Peyer's patch (tissue), 4 donors: ENCODE data around the gene PDXK. TPM values are rescaled to one million over a fixed set of nuclear protein-coding genes. Genes with fewer than 3 reads are reported as not detected.

Experiments used
- DNase-seq, 3 donors: peaks; one replicate each; pipeline ENCODE4 v3.0.0-alpha.2; 2017 to 2019
- H3K27ac ChIP-seq, 4 donors: fragments of 200-600 bp; sonication (generic); one replicate each; pipeline ENCODE4 v1.5.1; 2016 to 2019
- H3K27me3 ChIP-seq, 2 donors: fragments of 200-600 bp; sonication (generic); one replicate each; pipeline ENCODE4 v1.5.1; 2019
- H3K36me3 ChIP-seq, 3 donors: fragments of 200-600 bp; sonication (generic); one replicate each; pipeline ENCODE4 v1.5.1; 2016 to 2019
- H3K4me1 ChIP-seq, 4 donors: fragments of 200-600 bp; sonication (generic); one replicate each; pipeline ENCODE4 v1.5.1; 2016 to 2019
- H3K4me3 ChIP-seq, 4 donors: fragments of 200-600 bp; sonication (generic); 1 replicate in 3 of 4; 2 replicates in 1 of 4; pipeline ENCODE4 v1.5.1; 2016 to 2019; ENCODE audit warnings: mild to moderate bottlenecking in 1 of 4
- H3K9me3 ChIP-seq, 4 donors: fragments of 200-600 bp; sonication (generic); one replicate each; pipeline ENCODE4 v1.5.1; 2016 to 2019; ENCODE audit warnings: mild to moderate bottlenecking in 1 of 4
- POLR2A ChIP-seq, 2 donors: fragments of 450-650 bp; IDR thresholded peaks; one replicate each; pipeline ENCODE4 v1.5.1; 2017; ENCODE audit warnings: antibody characterized with exemption in 2 of 2, mild to moderate bottlenecking in 2 of 2, moderate library complexity in 2 of 2
- total RNA-seq, 4 donors: library from RNA; depleted of rRNA; stranded (reverse); fragments of >200 nt; gene quantifications; one replicate each; pipeline ENCODE4 v1.1.0, GENCODE V29; 2016
- TF ChIP-seq, protein P1 (sequence below), 6 experiments: fragments of 450-650 bp in 4 of 6; fragments of 200-600 bp in 2 of 6; sonication (generic) in 1 of 6; IDR thresholded peaks; one replicate each; pipeline ENCODE4 v1.5.1; 2017 to 2019; ENCODE audit warnings: antibody characterized with exemption in 6 of 6, mild to moderate bottlenecking in 3 of 6, moderate library complexity in 1 of 6

The PDXK gene
- total RNA-seq, 4 donors from 2014 or later = 83.3 to 206 (median 152) TPM

DNA sequence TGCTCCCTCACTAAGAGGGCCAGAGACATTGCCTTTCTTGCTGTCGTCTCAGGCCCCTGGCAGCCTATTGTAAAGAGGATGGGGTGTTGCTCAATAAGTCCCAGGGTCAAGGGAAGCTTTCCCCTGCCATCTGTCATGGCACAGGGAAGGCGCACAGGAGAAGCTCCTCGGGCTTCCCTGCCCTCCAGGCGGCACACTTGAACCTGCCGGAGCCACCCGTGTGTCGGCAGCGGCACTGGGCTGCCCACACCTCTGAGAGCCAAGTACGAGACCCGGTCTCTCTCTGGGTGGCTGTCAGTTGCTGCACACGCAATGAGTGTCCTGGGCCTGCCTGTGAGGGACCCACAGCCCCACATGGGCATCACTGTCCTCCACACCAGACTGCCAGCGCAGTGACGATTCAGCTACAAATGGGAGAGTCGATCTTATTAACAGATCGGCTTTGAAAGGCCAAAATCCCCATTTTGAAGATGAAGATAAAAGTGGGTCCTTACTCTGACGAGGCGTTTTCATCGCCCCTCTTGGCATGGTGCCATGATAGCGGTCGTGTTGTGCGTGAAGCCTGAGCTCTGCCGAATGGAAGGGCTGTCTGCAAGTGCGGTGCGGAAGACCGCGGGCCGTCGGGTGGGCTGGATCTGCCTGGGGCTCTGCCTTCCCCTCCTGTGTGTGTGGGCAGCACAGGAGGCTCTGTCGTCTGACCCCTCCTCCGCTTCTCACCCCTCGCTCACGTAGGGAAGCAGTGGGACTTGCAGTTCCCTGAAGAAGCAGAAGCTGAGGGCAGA, 29.2 kb upstream of the PDXK start:
- peaks cover 0 to 99% (median 2%) of the 10 kb centered on the region in 3 donors for H3K36me3 ChIP-seq

GRCh38 chr21:43690346-43690745, 28.6 kb upstream of the PDXK start:
- DNase-seq = no peak
- TF ChIP-seq, protein P1, sequence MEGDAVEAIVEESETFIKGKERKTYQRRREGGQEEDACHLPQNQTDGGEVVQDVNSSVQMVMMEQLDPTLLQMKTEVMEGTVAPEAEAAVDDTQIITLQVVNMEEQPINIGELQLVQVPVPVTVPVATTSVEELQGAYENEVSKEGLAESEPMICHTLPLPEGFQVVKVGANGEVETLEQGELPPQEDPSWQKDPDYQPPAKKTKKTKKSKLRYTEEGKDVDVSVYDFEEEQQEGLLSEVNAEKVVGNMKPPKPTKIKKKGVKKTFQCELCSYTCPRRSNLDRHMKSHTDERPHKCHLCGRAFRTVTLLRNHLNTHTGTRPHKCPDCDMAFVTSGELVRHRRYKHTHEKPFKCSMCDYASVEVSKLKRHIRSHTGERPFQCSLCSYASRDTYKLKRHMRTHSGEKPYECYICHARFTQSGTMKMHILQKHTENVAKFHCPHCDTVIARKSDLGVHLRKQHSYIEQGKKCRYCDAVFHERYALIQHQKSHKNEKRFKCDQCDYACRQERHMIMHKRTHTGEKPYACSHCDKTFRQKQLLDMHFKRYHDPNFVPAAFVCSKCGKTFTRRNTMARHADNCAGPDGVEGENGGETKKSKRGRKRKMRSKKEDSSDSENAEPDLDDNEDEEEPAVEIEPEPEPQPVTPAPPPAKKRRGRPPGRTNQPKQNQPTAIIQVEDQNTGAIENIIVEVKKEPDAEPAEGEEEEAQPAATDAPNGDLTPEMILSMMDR (IDR thresholded peaks at IDR 0.05) = no peak
- TF ChIP-seq POLR2A (IDR thresholded peaks at IDR 0.05) = no peak
- no peak overlapping the region for H3K4me3 ChIP-seq
- no peaks in the 10 kb centered on the region for H3K4me1 ChIP-seq
- H3K27ac ChIP-seq = no peak overlapping the region
- no peaks in the 10 kb centered on the region for H3K9me3 ChIP-seq
- no peaks in the 10 kb centered on the region for H3K27me3 ChIP-seq
- peaks cover 0 to 94% (median 2%) of the 10 kb centered on the region in 3 donors for H3K36me3 ChIP-seq

More for the DNA sequence above, 29.2 kb upstream of the PDXK start:
- TF ChIP-seq, protein P1 (IDR thresholded peaks at IDR 0.05) = no peak
- TF ChIP-seq POLR2A (IDR thresholded peaks at IDR 0.05) = no peak
- DNase-seq = no peak
- Histone ChIP-seq H3K4me1 (no peaks in the 10 kb centered on the region), H3K27me3 (no peaks in the 10 kb centered on the region), H3K4me3 (no peak overlapping the region), H3K27ac (no peak overlapping the region), H3K9me3 (no peaks in the 10 kb centered on the region)

DNA sequence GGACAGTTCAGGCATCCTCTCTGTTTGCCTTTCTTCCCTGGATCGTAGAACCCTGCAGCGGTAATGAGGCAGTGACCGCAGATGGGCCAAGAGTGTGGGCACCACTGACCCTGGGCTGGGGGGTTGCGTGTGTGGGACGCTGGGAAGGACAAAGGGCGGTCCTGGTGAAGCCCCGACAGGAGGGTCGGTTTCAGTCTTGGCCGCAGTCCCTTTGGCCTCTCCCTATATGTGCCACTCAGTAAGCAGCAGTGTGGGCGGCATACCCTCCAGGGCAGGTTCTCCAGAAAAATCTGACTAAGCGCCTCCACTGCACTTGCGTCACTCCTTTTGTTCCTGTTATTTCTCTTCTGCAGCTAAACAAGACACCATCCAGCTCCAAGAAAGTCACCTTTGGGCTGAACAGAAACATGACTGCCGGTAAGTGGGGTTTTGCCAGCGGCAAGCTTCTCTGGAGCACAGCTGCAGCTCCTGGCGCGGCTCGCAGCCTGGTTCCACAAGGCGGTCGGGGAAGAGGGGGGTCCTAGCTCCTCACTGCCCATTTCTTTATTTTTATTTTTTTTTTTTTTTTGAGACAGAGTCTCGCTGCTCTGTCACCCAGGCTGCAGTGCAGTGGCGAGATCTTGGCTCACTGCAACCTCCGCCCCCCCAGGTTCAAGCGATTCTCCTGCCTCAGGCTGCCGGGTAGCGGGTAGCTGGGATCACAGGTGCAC, 27.7 kb upstream of the PDXK start:
- Histone ChIP-seq H3K27ac (no peak overlapping the region), H3K27me3 (no peaks in the 10 kb centered on the region), H3K4me1 (no peaks in the 10 kb centered on the region), H3K9me3 (no peaks in the 10 kb centered on the region), H3K36me3 (peaks cover 0 to 91% (median 2%) of the 10 kb centered on the region in 3 donors), H3K4me3 (no peak overlapping the region)
- DNase-seq = no peak
- TF ChIP-seq POLR2A (IDR thresholded peaks at IDR 0.05) = no peak
- TF ChIP-seq, protein P1 (IDR thresholded peaks at IDR 0.05) = no peak

GRCh38 chr21:43691801-43692200, 27.1 kb upstream of the PDXK start:
- H3K27me3 ChIP-seq = no peaks in the 10 kb centered on the region
- no peaks in the 10 kb centered on the region for H3K4me1 ChIP-seq
- H3K27ac ChIP-seq = no peak overlapping the region
- TF ChIP-seq, protein P1 (IDR thresholded peaks at IDR 0.05) = no peak
- TF ChIP-seq POLR2A (IDR thresholded peaks at IDR 0.05) = no peak
- no peak for DNase-seq
- H3K4me3 ChIP-seq = no peak overlapping the region
- peaks cover 0 to 90% (median 0%) of the 10 kb centered on the region in 3 donors for H3K36me3 ChIP-seq
- H3K9me3 ChIP-seq = no peaks in the 10 kb centered on the region

GRCh38 chr21:43692949-43693348, 26.0 kb upstream of the PDXK start:
- no peak overlapping the region for H3K27ac ChIP-seq
- no peak overlapping the region for H3K4me3 ChIP-seq
- no peaks in the 10 kb centered on the region for H3K4me1 ChIP-seq
- no peaks in the 10 kb centered on the region for H3K9me3 ChIP-seq
- no peak for DNase-seq
- no peaks in the 10 kb centered on the region for H3K27me3 ChIP-seq
- peaks cover 0 to 79% (median 0%) of the 10 kb centered on the region in 3 donors for H3K36me3 ChIP-seq
- TF ChIP-seq, protein P1 (IDR thresholded peaks at IDR 0.05) = no peak
- no peak for TF ChIP-seq POLR2A (IDR thresholded peaks at IDR 0.05)
